Retinal pigment epithelial cell (primary cell): ENCODE data around the gene MYBPC3.

Experiments
- DNase-seq: peaks from one replicate; pipeline ENCODE4 v3.0.0-alpha.2; 2010; ENCODE audit warnings: low read depth
- H3K4me3 ChIP-seq: 2 replicates; pipeline ENCODE4 v1.5.1; 2011; ENCODE audit warnings: mild to moderate bottlenecking, low read length, control low read depth, moderate library complexity
- TF ChIP-seq, protein P1 (sequence below): conservative IDR thresholded peaks from 2 replicates; pipeline ENCODE4 v1.5.1; 2011; ENCODE audit warnings: low read depth, low read length, control low read depth, inconsistent platforms

Gene MYBPC3

DNA sequence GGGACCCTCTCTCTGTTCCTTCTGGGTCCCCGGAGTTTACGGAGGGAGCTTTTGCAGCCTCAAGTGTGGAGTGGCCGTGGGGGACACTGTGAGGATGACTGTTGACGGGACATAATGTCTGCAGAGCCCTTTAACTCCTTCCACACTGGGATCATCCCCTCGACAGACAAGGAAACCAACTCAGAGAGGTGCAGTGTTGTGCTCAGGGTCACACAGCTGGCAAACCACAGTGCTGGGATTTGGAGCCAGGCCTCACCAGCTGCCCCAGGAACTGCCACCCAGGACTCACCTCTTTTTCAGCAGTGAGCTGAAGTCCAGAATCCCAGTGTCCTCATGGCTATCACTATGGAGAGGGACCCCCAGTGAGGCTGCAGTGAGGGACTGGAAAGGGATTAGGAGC is 5.4 kb downstream of the MYBPC3 start:
- TF ChIP-seq, protein P1, sequence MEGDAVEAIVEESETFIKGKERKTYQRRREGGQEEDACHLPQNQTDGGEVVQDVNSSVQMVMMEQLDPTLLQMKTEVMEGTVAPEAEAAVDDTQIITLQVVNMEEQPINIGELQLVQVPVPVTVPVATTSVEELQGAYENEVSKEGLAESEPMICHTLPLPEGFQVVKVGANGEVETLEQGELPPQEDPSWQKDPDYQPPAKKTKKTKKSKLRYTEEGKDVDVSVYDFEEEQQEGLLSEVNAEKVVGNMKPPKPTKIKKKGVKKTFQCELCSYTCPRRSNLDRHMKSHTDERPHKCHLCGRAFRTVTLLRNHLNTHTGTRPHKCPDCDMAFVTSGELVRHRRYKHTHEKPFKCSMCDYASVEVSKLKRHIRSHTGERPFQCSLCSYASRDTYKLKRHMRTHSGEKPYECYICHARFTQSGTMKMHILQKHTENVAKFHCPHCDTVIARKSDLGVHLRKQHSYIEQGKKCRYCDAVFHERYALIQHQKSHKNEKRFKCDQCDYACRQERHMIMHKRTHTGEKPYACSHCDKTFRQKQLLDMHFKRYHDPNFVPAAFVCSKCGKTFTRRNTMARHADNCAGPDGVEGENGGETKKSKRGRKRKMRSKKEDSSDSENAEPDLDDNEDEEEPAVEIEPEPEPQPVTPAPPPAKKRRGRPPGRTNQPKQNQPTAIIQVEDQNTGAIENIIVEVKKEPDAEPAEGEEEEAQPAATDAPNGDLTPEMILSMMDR, result no peak
- no peak overlapping the region for H3K4me3 ChIP-seq
- DNase-seq, result no peak

DNA sequence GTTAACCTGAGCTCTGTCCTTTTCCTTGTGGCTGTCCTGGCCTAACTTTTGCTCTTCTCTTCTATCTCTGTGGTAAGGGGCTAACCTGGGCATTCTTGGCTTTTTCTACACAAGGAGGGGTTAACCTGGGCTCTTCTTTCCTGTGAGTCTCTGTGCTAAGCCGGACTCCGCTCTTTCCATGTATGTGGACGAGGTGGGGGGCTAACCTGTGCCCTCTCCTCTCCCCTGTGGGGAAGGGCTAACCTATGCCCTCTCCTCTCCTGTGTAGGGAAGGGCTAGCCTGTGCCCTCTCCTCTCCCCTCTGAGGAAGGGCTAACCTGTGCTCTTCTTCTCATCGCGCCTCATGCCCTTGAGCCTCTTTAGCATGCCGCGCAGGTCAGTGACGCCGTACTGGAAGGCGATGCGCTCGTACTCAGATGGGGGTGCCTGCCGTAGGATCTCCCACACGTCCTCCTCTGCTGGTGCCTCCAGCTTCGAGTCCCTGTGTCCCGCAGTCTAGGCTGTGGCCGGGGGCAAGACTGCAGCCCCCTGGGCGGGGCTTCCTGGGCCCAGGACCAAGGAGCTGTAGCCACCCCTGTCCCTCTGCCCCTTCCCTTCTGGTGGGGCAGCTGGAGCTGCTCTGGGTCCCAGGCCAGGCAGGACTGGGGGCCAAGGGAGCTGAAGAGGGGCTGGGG is 6.5 kb downstream of the MYBPC3 start:
- DNase-seq, result no peak
- no peak overlapping the region for H3K4me3 ChIP-seq
- TF ChIP-seq, protein P1, result no peak

DNA sequence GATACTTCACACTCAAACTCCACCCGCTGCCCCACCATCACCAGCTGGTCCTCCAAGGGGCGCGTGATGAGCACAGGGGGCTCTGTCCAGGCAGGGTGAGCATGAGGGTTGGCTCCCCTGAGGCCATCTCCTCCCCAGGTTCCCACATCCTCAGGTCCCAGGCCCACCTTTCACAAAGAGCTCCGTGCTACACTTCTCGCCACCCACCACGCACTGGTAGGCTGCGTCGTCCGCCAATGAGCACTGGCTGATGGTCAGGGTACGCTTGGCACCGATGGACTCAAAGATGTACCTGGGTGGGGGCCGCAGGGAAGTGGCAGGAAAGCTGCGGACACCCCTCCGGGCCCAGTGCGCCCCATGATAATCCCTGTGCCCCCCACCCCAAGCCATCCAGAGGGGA is 9.6 kb downstream of the MYBPC3 start:
- DNase-seq, result no peak
- H3K4me3 ChIP-seq, result no peak overlapping the region
- TF ChIP-seq, protein P1, result no peak

DNA sequence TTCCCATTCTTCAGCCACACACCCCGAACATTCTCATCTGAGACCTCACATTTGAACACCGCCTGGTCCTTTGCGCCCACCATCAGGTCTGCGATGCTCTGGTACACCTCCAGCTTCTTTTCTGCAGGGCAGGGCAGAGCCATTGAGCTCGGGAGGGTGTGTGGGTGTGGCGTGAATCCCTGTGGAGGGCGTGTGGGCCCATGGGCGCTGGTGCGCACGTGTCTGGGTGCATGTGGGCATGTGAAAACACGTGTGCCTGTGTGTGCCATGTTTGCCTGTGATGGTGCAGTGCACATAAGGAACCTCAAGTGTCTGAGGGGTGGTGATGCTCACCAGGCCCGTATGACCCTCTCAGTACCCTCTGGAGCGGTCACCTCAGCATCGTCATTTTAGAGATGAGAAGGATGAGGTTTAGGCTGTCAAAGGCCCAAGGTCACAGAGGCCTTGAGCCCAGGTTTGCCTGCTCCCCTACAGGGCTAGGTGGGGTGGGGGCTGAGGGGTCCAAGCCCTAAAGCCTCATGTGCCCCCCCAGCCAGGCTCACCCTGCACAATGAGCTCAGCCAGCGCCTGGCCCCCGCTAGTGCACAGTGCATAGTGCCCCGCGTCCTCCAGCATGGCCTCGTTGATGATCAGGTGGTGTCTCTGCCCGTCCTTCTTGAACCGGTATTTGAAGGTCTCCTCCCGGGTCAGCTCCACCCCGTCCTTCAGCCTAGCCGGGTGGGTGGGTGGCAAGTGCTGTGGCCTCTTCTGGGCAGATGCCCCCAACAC is 10.3 kb downstream of the MYBPC3 start:
- no peak for DNase-seq
- TF ChIP-seq, protein P1, result no peak
- H3K4me3 ChIP-seq, result no peak overlapping the region

DNA sequence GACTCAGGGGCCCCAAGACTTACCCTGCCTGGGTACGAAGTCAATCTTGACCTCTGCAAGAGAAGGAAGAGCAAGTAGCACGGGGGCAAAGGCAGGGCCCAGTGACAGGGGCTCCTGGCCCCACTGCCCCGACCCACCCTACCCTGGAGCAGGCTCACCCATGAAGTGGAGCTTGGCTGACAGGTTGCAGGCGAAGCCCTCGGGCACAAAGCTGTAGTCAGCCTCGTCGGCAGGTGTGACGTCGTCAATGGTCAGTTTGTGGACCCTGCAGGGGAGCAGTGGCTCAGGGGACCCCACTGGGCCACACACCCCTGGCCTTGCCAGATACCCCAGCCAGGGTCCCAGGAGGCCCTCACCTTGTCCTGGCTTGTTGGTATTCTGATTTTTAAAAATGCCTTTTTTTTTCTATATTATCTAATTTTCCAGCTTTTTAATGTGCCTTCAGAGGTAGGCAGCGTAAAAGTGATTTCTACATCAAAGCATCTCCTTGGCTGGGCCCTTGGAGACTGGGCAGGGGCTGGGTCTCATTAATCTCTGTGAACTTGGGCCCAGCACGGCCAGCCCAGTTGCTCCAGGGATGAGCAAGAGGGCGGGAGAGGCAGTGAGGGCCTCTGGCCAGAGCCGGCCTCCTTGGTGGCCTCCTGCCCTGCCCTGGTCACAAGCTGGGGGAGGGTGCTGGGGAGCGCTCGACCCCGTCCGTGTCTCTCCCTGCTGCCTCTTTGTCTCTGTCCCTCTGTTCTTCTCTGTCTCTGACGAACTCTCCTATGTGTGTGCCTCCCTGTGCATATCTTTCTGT is 11.3 kb downstream of the MYBPC3 start:
- no peak for DNase-seq
- H3K4me3 ChIP-seq, result no peak overlapping the region
- TF ChIP-seq, protein P1, result no peak

DNA sequence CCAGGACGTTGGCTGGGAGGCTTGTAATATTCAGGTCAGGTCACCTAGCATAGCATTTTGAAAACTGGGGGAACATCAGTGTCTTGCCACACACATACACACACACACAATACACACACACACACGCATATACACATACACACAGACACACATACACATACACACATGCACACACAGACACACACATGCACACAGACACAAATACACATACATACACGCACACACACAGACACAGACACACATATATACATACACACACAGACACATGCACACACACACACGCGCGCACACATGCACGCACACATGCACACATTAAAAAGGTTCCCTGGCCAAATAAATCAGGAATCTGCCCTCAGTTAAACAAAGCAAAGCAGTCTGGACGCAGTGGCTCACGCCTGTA is 12.5 kb downstream of the MYBPC3 start:
- no peak overlapping the region for H3K4me3 ChIP-seq
- TF ChIP-seq, protein P1, result no peak
- DNase-seq, result no peak
